SK-N-SH (cell line): ENCODE results near the gene FOXO4. TPM values are rescaled to one million over a fixed set of nuclear protein-coding genes. Genes with fewer than 3 reads are reported as not detected.

ENCODE experiments used
- CTCF ChIA-PET: fragments of 300-600, 350-600 bp; formaldehyde crosslinking; extraction: SDS; loops from one replicate; lab custom pipeline; 2021; lab: Yijun Ruan, JAX
- POLR2A ChIA-PET: fragments of 350-600 bp; sonication (Branson Sonifier 250); formaldehyde crosslinking; extraction: SDS; loops from one replicate; lab custom pipeline; 2020; ENCODE audit warnings: antibody characterized with exemption, inconsistent platforms; lab: Yijun Ruan, JAX
- DNase-seq: peaks from one replicate; pipeline ENCODE4 v3.0.0; 2012
- H2AFZ ChIP-seq: fragments of 200-600 bp; sonication (generic); 2 replicates; pipeline ENCODE4 v1.8.1; 2016; ENCODE audit warnings: antibody characterized with exemption, mild to moderate bottlenecking, low read depth
- H3F3A ChIP-seq: fragments of 200-600 bp; sonication (generic); replicated peaks from 2 replicates; pipeline ENCODE3; 2016; ENCODE audit warnings: antibody characterized with exemption, mild to moderate bottlenecking; ENCODE audit not compliant: insufficient read depth
- H3K27ac ChIP-seq, 2 experiments: fragments of 200-500 bp in 1 of 2; fragments of 200-600 bp in 1 of 2; sonication (Bioruptor generic) in 1 of 2; sonication (generic), shearing (Covaris generic) in 1 of 2; 2 replicates each; pipeline versions ENCODE4 v1.5.1 to v1.6.1; 2014 to 2016; ENCODE audit warnings: low read depth in 2 of 2, inconsistent platforms in 1 of 2, low read length in 1 of 2, mild to moderate bottlenecking in 1 of 2, mixed read lengths in 1 of 2
- H3K27me3 ChIP-seq: fragments of 200-600 bp; sonication (generic), shearing (Covaris generic); 2 replicates; pipeline ENCODE4 v1.6.1; 2016; ENCODE audit warnings: mixed run types; ENCODE audit not compliant: insufficient read depth
- H3K36me3 ChIP-seq, 2 experiments: fragments of 200-500 bp in 1 of 2; fragments of 200-600 bp in 1 of 2; sonication (Bioruptor generic) in 1 of 2; sonication (generic) in 1 of 2; replicated peaks in 1 of 2; 2 replicates each; pipeline versions ENCODE3 to v1.5.1; 2014 to 2016; ENCODE audit warnings: low read length in 1 of 2, mild to moderate bottlenecking in 1 of 2; ENCODE audit not compliant: insufficient read depth in 2 of 2, control insufficient read depth in 1 of 2
- H3K4me1 ChIP-seq, 2 experiments: fragments of 200-500 bp in 1 of 2; fragments of 200-600 bp in 1 of 2; sonication (Bioruptor generic) in 1 of 2; sonication (generic), shearing (Covaris generic) in 1 of 2; 2 replicates each; pipeline versions ENCODE4 v1.5.1 to v1.6.1; 2014 to 2016; ENCODE audit warnings: low read depth in 1 of 2, low read length in 1 of 2, mixed run types in 1 of 2; ENCODE audit not compliant: insufficient read depth in 2 of 2, control insufficient read depth in 1 of 2
- H3K4me2 ChIP-seq: fragments of 200-600 bp; sonication (generic), shearing (Covaris generic); 2 replicates; pipeline ENCODE4 v1.6.1; 2017; ENCODE audit warnings: mixed run types
- H3K4me3 ChIP-seq, 2 experiments: fragments of 200-500 bp in 1 of 2; fragments of 200-600 bp in 1 of 2; sonication (Bioruptor generic) in 1 of 2; sonication (generic), shearing (Covaris generic) in 1 of 2; 2 replicates each; pipeline versions ENCODE4 v1.5.1 to v1.8.1; 2014 to 2016; ENCODE audit warnings: low read depth in 2 of 2, inconsistent platforms in 1 of 2, low read length in 1 of 2, mild to moderate bottlenecking in 1 of 2, mixed read lengths in 1 of 2, moderate library complexity in 1 of 2
- H3K79me2 ChIP-seq: fragments of 200-600 bp; sonication (generic); 2 replicates; pipeline ENCODE4 v1.8.1; 2017; ENCODE audit warnings: mild to moderate bottlenecking; ENCODE audit not compliant: insufficient read depth
- H3K9ac ChIP-seq: fragments of 200-600 bp; sonication (generic); 2 replicates; pipeline ENCODE4 v1.6.1; 2017; ENCODE audit warnings: mixed run types
- H3K9me2 ChIP-seq: fragments of 200-600 bp; sonication (generic); 2 replicates; pipeline ENCODE4 v1.6.1; 2017; ENCODE audit warnings: mixed run types
- H3K9me3 ChIP-seq: fragments of 200-600 bp; sonication (generic); 2 replicates; pipeline ENCODE4 v1.6.1; 2017; ENCODE audit warnings: mixed run types, mild to moderate bottlenecking, moderate library complexity
- H4K20me1 ChIP-seq: fragments of 200-600 bp; sonication (generic); 2 replicates; pipeline ENCODE4 v1.6.1; 2017; ENCODE audit warnings: mild to moderate bottlenecking, mixed run types; ENCODE audit not compliant: insufficient read depth
- FOXJ3 ChIP-seq: sonication (generic); formaldehyde crosslinking; IDR thresholded peaks from 2 replicates; pipeline ENCODE4 v1.5.1; 2020; ENCODE audit warnings: mild to moderate bottlenecking, missing genetic modification reagents
- GABPA ChIP-seq: IDR thresholded peaks from 2 replicates; pipeline ENCODE4 v1.4.0; 2012; ENCODE audit warnings: low read depth, mild to moderate bottlenecking
- JUND ChIP-seq: IDR thresholded peaks from 2 replicates; pipeline ENCODE4 v1.4.0; 2012
- MEF2A ChIP-seq: IDR thresholded peaks from 2 replicates; pipeline ENCODE4 v1.4.0; 2012; ENCODE audit warnings: low read depth, borderline replicate concordance
- POLR2AphosphoS5 ChIP-seq: IDR thresholded peaks from 2 replicates; pipeline ENCODE4 v1.6.1; 2012; ENCODE audit warnings: low read depth, low read length
- RCOR1 ChIP-seq: fragments of 150-350 bp; IDR thresholded peaks from 2 replicates; pipeline ENCODE4 v1.6.1; 2017; ENCODE audit warnings: antibody characterized with exemption, low read length
- RFX5 ChIP-seq: IDR thresholded peaks from 2 replicates; pipeline ENCODE4 v1.6.1; 2012; ENCODE audit warnings: mild to moderate bottlenecking, improper control_type of control experiment, low read length
- SIN3A ChIP-seq: IDR thresholded peaks from 2 replicates; pipeline ENCODE4 v1.6.1; 2012; ENCODE audit warnings: low read depth, mild to moderate bottlenecking, low read length, moderate library complexity, borderline replicate concordance
- SMC3 ChIP-seq: IDR thresholded peaks from 2 replicates; pipeline ENCODE4 v1.6.1; 2012; ENCODE audit warnings: low read depth, low read length, improper control_type of control experiment
- TAF1 ChIP-seq: IDR thresholded peaks from 2 replicates; pipeline ENCODE4 v1.6.1; 2012; ENCODE audit warnings: low read depth, mild to moderate bottlenecking, low read length, moderate library complexity, borderline replicate concordance
- TCF12 ChIP-seq: IDR thresholded peaks from 2 replicates; pipeline ENCODE4 v1.4.0; 2012
- TEAD4 ChIP-seq: IDR thresholded peaks from 2 replicates; pipeline ENCODE4 v1.4.0; 2012; ENCODE audit warnings: mild to moderate bottlenecking, borderline replicate concordance; ENCODE audit not compliant: insufficient read depth
- YY1 ChIP-seq: IDR thresholded peaks from 2 replicates; pipeline ENCODE4 v1.4.0; 2012; ENCODE audit warnings: low read depth, mild to moderate bottlenecking
- WGBS: methylation state at CpG from one replicate; pipeline ENCODE4 v1.1.6; 2017; ENCODE audit warnings: low lambda C conversion rate; 5-methylcytosine and 5-hydroxymethylcytosine counted together
- polyA plus RNA-seq, 3 experiments: library from polyadenylated mRNA; depleted of rRNA; stranded (reverse); fragments of >200 nt; gene quantifications; 2 replicates each; pipeline ENCODE4 v1.2.3, GENCODE V29; 2012
- TF ChIP-seq, protein P1 (sequence below): IDR thresholded peaks from 2 replicates; pipeline ENCODE4 v1.4.0; 2012; ENCODE audit warnings: low read depth
- TF ChIP-seq, protein P2 (sequence below): IDR thresholded peaks from 2 replicates; pipeline ENCODE4 v1.4.0; 2012; ENCODE audit warnings: low read depth, borderline replicate concordance
- TF ChIP-seq, protein P3 (sequence below): IDR thresholded peaks from 2 replicates; pipeline ENCODE4; 2012

FOXO4 gene
- polyA plus RNA-seq, 1 of the 3 experiments (the other 2 are of a cell fraction), result 1.9 TPM

DNA sequence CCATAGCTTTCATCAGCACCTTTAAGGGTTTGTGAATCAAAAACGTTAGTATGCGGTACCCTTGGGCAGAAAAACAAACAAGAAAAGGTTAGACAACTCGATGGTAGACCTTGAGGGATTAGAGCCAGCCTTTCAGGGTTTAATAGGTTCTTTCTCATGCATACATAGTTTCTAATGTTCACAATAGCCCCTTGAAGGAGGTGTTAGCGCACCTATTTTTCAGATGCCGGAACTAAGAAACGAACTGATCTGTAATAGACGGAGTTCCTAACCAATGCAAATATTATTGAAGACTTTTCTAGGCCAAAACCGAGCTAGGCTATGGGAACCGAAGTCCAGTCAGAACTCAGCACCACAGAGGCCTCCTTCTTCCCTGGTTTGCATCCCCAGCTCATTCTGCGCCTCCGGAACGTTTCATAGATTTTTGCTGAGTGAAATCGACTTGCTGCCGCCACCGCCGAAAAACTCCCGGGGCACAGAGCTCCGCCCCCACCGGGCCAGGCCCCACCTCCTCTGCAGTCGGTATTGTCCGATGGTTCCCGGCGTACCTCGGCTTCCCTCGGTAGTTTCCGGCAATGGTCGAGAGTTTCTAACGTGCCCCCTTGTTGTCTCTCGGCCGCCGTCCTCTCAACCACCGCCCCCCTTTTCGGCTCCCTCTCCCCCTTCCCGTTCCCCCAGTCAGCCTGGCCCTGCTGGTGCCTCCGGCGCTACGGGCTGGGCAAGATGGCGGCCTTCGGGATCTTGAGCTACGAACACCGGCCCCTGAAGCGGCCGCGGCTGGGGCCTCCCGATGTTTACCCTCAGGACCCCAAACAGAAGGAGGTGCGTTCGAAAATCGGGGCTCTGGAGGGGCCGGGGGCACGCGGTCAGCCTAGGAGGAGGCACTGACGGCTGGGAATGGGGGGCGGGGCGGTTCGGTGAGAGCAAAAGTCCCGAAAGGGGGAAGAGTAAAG lies 22.7 kb downstream of the FOXO4 start, which contains the start of gene MED12:
Gene MED12, plus strand, starts transcription at position 565 of the 953 bp plus-strand sequence. Its CDS starts 159 bp downstream, at position 724.
- Histone ChIP-seq H3K79me2 (peaks cover 13% of the 10 kb centered on the region; the same call in 1 of the 2 replicates), H3K4me2 (peak within 1 kb of the TSS; percentile 85), H4K20me1 (no peaks in the 10 kb centered on the region), H3K36me3 (peaks cover 12 to 30% of the 10 kb centered on the region in 2 experiments), H3F3A (no peaks in the 10 kb centered on the region), H2AFZ (peak within 1 kb of the TSS; percentile 98), H3K27me3 (no peaks in the 10 kb centered on the region; the same call in 1 of the 2 replicates), H3K9ac (peak within 1 kb of the TSS; percentile 84), H3K4me1 (peaks cover 0 to 8% of the 10 kb centered on the region in 2 experiments; a peak in 1 of 4 replicates), H3K27ac (peak within 1 kb of the TSS; percentile 53 to 62; a peak in 3 of 4 replicates), H3K4me3 (peak within 1 kb of the TSS; percentile 62 to 70), H3K9me3 (no peaks in the 10 kb centered on the region), H3K9me2 (no peaks in the 10 kb centered on the region)
- TF ChIP-seq, protein P1, sequence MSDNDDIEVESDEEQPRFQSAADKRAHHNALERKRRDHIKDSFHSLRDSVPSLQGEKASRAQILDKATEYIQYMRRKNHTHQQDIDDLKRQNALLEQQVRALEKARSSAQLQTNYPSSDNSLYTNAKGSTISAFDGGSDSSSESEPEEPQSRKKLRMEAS, result 0 out of 2 replicates have a peak, but pooled peaks have one; percentile 24
- no peak for TF ChIP-seq FOXJ3 (CRISPR knock-in tag)
- TF ChIP-seq YY1, result peak; percentile 89
- TF ChIP-seq POLR2AphosphoS5, result peak; percentile 44
- TF ChIP-seq, protein P2, sequence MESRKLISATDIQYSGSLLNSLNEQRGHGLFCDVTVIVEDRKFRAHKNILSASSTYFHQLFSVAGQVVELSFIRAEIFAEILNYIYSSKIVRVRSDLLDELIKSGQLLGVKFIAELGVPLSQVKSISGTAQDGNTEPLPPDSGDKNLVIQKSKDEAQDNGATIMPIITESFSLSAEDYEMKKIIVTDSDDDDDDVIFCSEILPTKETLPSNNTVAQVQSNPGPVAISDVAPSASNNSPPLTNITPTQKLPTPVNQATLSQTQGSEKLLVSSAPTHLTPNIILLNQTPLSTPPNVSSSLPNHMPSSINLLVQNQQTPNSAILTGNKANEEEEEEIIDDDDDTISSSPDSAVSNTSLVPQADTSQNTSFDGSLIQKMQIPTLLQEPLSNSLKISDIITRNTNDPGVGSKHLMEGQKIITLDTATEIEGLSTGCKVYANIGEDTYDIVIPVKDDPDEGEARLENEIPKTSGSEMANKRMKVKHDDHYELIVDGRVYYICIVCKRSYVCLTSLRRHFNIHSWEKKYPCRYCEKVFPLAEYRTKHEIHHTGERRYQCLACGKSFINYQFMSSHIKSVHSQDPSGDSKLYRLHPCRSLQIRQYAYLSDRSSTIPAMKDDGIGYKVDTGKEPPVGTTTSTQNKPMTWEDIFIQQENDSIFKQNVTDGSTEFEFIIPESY, result no peak
- TF ChIP-seq RFX5, result no peak
- TF ChIP-seq, protein P3, sequence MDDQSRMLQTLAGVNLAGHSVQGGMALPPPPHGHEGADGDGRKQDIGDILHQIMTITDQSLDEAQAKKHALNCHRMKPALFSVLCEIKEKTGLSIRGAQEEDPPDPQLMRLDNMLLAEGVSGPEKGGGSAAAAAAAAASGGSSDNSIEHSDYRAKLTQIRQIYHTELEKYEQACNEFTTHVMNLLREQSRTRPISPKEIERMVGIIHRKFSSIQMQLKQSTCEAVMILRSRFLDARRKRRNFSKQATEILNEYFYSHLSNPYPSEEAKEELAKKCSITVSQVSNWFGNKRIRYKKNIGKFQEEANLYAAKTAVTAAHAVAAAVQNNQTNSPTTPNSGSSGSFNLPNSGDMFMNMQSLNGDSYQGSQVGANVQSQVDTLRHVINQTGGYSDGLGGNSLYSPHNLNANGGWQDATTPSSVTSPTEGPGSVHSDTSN, result no peak
- ChIA-PET CTCF (interaction anchor here (0.6 to 4.9 kb wide), 6 partner anchors 11 to 147 kb away, joined by 3 to 27 read pairs (median 3); partner anchors contain the start of gene FOXO4), POLR2A (interaction anchor here (0.9 to 2.0 kb wide), 4 partner anchors 9 to 64 kb away, joined by 3 to 8 read pairs (median 4); no protein-coding TSS in a partner anchor)
- peak; percentile 88 for DNase-seq
- WGBS, result 9% methylated on average over 50 of the region's 56 CpGs

DNA sequence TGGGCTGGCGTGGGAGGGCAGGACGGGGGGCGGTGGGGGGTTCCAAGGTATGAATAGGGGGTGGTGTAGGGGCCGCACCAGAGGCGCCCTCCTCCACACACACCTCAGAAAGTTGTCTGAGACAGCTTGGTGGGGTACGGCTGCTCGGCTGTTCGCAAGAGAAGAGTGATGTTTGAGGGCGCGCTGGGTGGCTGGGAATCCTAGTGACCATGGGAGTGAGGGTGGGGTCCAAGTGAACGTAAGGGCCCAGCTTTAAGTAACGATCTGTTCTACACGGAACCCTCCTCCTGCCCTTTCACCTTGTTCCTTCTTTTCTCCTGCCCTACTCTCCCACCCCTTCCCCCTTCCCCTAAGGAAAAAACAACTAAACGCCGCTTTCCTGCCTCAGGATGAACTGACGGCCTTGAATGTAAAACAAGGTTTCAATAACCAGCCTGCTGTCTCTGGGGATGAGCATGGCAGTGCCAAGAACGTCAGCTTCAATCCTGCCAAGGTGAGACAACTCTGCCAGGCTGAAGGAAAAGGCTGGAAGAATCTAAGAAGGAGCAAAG lies 23.4 kb downstream of the FOXO4 start:
- Histone ChIP-seq H3K4me3 (peak overlapping the region; percentile 62 to 70), H4K20me1 (no peaks in the 10 kb centered on the region), H3K79me2 (peaks cover 13% of the 10 kb centered on the region; the same call in 1 of the 2 replicates), H3K27ac (no peak overlapping the region; a peak in 2 of 4 replicates), H3K9me2 (no peaks in the 10 kb centered on the region), H3K36me3 (peaks cover 12 to 38% of the 10 kb centered on the region in 2 experiments), H3F3A (no peaks in the 10 kb centered on the region), H2AFZ (no peak overlapping the region), H3K4me2 (peak overlapping the region; percentile 85), H3K9ac (peak overlapping the region; percentile 84), H3K9me3 (no peaks in the 10 kb centered on the region), H3K27me3 (no peaks in the 10 kb centered on the region; the same call in 1 of the 2 replicates), H3K4me1 (peaks cover 0 to 8% of the 10 kb centered on the region in 2 experiments; a peak in 1 of 4 replicates)
- WGBS, result 30% methylated on average over 13 of the region's 17 CpGs
- DNase-seq, result no peak
- CTCF ChIA-PET, result interaction anchor here (0.6 to 4.9 kb wide), 3 partner anchors 11 to 109 kb away, joined by 3 to 27 read pairs (median 4); no protein-coding TSS in a partner anchor
- POLR2A ChIA-PET, result interaction anchor here (0.9 to 2.0 kb wide), 4 partner anchors 8 to 63 kb away, joined by 3 to 8 read pairs (median 4); no protein-coding TSS in a partner anchor
- TF ChIP-seq MEF2A, result no peak
- no peak for TF ChIP-seq TAF1
- no peak for TF ChIP-seq JUND
- TF ChIP-seq TCF12, result no peak
- TF ChIP-seq, protein P2, result no peak
- TF ChIP-seq SMC3, result no peak
- TF ChIP-seq YY1, result no peak
- no peak for TF ChIP-seq RCOR1
- TF ChIP-seq RFX5, result no peak
- no peak for TF ChIP-seq SIN3A
- no peak for TF ChIP-seq TEAD4
- no peak for TF ChIP-seq GABPA
- no peak for TF ChIP-seq POLR2AphosphoS5
- TF ChIP-seq, protein P3, result no peak
